GM23338 (cell line): Measurements from ENCODE around the gene MYO3B.

ENCODE experiments used
- CTCF ChIP-seq, 2 experiments: fragments of 200-600 bp in 1 of 2; sonication (generic) in 1 of 2; conservative IDR thresholded peaks; 2 replicates each; pipeline versions ENCODE4 v1.5.1 to v1.6.1; 2016 to 2017; ENCODE audit warnings: antibody characterized with exemption in 2 of 2, low read depth in 2 of 2, mild to moderate bottlenecking in 2 of 2, moderate library complexity in 1 of 2
- EZH2 ChIP-seq: fragments of 200-600 bp; sonication (generic); IDR thresholded peaks from one replicate; pipeline ENCODE4 v1.8.0; 2017; ENCODE audit warnings: antibody characterized with exemption, mild to moderate bottlenecking, low read depth; ENCODE audit not compliant: unreplicated experiment
- EZH2phosphoT487 ChIP-seq: fragments of 200-600 bp; sonication (generic); IDR thresholded peaks from one replicate; pipeline ENCODE4 v1.8.1; 2018; ENCODE audit warnings: antibody characterized with exemption; ENCODE audit not compliant: unreplicated experiment
- POLR2AphosphoS5 ChIP-seq: IDR thresholded peaks from 2 replicates; pipeline ENCODE4 v1.6.1; 2016; ENCODE audit warnings: antibody characterized with exemption, low read depth
- TF ChIP-seq, protein P1 (sequence below): IDR thresholded peaks from one replicate; pipeline ENCODE4 v1.6.1; 2018; ENCODE audit warnings: antibody characterized with exemption; ENCODE audit not compliant: unreplicated experiment

GRCh38 chr2:170436077-170436943 is 258.4 kb downstream of the MYO3B start:
- TF ChIP-seq CTCF (conservative IDR thresholded peaks at IDR 0.05; ENCODE audit: low read depth in 2 of 2) (no peak), EZH2 (no peak), EZH2phosphoT487 (no peak), POLR2AphosphoS5 (no peak)
- TF ChIP-seq, protein P1, sequence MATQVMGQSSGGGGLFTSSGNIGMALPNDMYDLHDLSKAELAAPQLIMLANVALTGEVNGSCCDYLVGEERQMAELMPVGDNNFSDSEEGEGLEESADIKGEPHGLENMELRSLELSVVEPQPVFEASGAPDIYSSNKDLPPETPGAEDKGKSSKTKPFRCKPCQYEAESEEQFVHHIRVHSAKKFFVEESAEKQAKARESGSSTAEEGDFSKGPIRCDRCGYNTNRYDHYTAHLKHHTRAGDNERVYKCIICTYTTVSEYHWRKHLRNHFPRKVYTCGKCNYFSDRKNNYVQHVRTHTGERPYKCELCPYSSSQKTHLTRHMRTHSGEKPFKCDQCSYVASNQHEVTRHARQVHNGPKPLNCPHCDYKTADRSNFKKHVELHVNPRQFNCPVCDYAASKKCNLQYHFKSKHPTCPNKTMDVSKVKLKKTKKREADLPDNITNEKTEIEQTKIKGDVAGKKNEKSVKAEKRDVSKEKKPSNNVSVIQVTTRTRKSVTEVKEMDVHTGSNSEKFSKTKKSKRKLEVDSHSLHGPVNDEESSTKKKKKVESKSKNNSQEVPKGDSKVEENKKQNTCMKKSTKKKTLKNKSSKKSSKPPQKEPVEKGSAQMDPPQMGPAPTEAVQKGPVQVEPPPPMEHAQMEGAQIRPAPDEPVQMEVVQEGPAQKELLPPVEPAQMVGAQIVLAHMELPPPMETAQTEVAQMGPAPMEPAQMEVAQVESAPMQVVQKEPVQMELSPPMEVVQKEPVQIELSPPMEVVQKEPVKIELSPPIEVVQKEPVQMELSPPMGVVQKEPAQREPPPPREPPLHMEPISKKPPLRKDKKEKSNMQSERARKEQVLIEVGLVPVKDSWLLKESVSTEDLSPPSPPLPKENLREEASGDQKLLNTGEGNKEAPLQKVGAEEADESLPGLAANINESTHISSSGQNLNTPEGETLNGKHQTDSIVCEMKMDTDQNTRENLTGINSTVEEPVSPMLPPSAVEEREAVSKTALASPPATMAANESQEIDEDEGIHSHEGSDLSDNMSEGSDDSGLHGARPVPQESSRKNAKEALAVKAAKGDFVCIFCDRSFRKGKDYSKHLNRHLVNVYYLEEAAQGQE, result no peak
